ENCODE results near the gene JDP2. TPM values are rescaled to one million over a fixed set of nuclear protein-coding genes. Genes with fewer than 3 reads are reported as not detected.

Gene JDP2
- total RNA-seq, 1 experiment from 2014 or later, result 22.8 TPM

- no peak overlapping the region for H2AK5ac ChIP-seq (ENCODE audit: insufficient read length, low read length)
- H3K36me3 Mint-ChIP-seq (ENCODE audit: insufficient read depth in 1 of 3, low read depth in 3 of 3), result peaks cover 0 to 14% (median 5%) of the 10 kb centered on the region in 3 experiments; a peak in 4 of 7 replicates
- DNase-seq, result no peak
- H4K91ac ChIP-seq (ENCODE audit: insufficient read length, low read depth, low read length), result peak overlapping the region; percentile 6
- H2BK5ac ChIP-seq (ENCODE audit: insufficient read length, low read length), result no peak overlapping the region
- no peak overlapping the region for H4K5ac ChIP-seq (ENCODE audit: insufficient read length, low read depth, low read length)
- no peaks in the 10 kb centered on the region for H3K27me3 Mint-ChIP-seq (ENCODE audit: low read depth)
- no peak overlapping the region for H3K14ac ChIP-seq (ENCODE audit: insufficient read depth, low read length)
- no peak overlapping the region for H2AFZ ChIP-seq (ENCODE audit: low read length)
- H3T11ph ChIP-seq (ENCODE audit: low read length), result no peak overlapping the region
- peak overlapping the region; percentile 59 to 91 (median 66); a peak in 5 of 7 replicates for H3K27ac Mint-ChIP-seq
- no peak overlapping the region for H3K9ac ChIP-seq (ENCODE audit: extremely low read depth, insufficient read length, low read length)
- no peak overlapping the region; the same call in 1 of the 2 replicates for H3K4ac ChIP-seq (ENCODE audit: low read depth, low read length)
- H4K20me1 ChIP-seq (ENCODE audit: control insufficient read depth, insufficient read depth, insufficient read length), result no peaks in the 10 kb centered on the region
- H4K8ac ChIP-seq (replicated peaks; ENCODE audit: insufficient read length, low read depth, low read length), result no peak overlapping the region
- H3K4me3 Mint-ChIP-seq, result no peak overlapping the region
- no peaks in the 10 kb centered on the region for H3K27me3 ChIP-seq (ENCODE audit: insufficient read depth, low read length)
- H2BK20ac ChIP-seq (ENCODE audit: low read depth, low read length, poor library complexity, severe bottlenecking), result no peak overlapping the region
- H3K79me2 ChIP-seq (ENCODE audit: insufficient read depth, low read length), result peaks cover 2% of the 10 kb centered on the region; the same call in 1 of the 2 replicates
- H3K23me2 ChIP-seq (ENCODE audit: insufficient read length, low read depth, low read length, poor library complexity, severe bottlenecking), result no peaks in the 10 kb centered on the region
- no peak overlapping the region for H3K18ac ChIP-seq (ENCODE audit: insufficient read length, low read depth, low read length)
- H3K27ac ChIP-seq (ENCODE audit: insufficient read length, low read depth, low read length), result no peak overlapping the region
- H3K4me2 ChIP-seq (ENCODE audit: insufficient read depth, insufficient read length, low read length), result no peak overlapping the region
- no peak overlapping the region for H2BK15ac ChIP-seq (ENCODE audit: low read depth, low read length)
- H3K4me1 Mint-ChIP-seq, result peaks cover 44 to 57% of the 10 kb centered on the region in 2 experiments
- no peak overlapping the region for H3K23ac ChIP-seq (ENCODE audit: insufficient read length, low read depth, low read length)
- H2BK12ac ChIP-seq (ENCODE audit: insufficient read length, low read depth, low read length), result no peak overlapping the region
- peaks cover 4% of the 10 kb centered on the region; the same call in 1 of the 2 replicates for H3K4me1 ChIP-seq (ENCODE audit: insufficient read depth, low read length)
- no peaks in the 10 kb centered on the region for H3K9me3 ChIP-seq (ENCODE audit: control insufficient read depth, low read depth, low read length)
- TF ChIP-seq CTCF (conservative IDR thresholded peaks at IDR 0.05), result no peak
- WGBS (ENCODE audit: extremely low coverage, insufficient read length, low lambda C conversion rate), result no CpG with 5 or more reads among the region's 9 CpGs
- H3K79me1 ChIP-seq (ENCODE audit: insufficient read depth, low read depth, low read length, poor library complexity, severe bottlenecking), result no peaks in the 10 kb centered on the region
- no peaks in the 10 kb centered on the region for H3K9me3 Mint-ChIP-seq
- H2BK120ac ChIP-seq (ENCODE audit: low read depth, low read length, poor library complexity, severe bottlenecking), result no peak overlapping the region
- H3K56ac ChIP-seq (ENCODE audit: insufficient read length, low read depth, low read length), result no peak overlapping the region
Observed at GRCh38 chr14:75450381-75451276, 22.8 kb downstream of the JDP2 start.
